GM21381 (cell line): ENCODE measurements around the gene MISP.

Experiments used
- ATAC-seq: cut with Tn5 transposase; IDR thresholded peaks from one replicate; pipeline ENCODE4 v1.9.1; 2021; ENCODE audit warnings: mild to moderate bottlenecking, moderate library complexity; ENCODE audit not compliant: unreplicated experiment

Gene MISP

DNA sequence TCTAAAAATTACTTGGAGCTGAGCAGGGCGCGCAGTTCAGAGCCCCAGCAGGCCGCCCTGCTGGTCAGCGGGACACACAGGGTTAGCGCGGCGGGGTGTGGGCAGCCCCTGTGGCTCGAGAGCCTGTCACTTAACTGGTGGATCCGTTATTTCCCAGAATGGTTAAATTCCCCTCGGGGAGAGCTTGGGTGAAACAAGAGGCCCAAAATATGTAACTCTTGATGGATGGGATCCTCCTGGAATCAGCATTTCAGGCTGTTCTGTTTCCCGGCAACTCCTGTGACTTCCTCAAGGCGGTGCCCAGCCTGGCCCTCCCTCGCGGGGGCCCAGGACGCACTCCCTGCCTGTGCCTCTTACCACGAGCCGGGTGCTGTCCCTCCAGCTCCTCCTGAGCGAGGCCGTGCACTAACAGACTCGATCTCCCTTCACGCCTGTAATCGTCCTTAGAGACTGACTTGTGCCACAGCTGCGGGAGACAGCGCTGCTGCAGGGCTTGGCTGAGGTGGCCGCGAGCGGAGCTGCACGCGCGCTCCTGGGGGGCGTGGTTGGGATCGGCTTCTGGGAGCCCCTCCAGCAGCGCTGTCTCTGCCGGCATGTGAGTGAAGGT, 56.0 kb downstream of the MISP start:
- no peak for ATAC-seq

DNA sequence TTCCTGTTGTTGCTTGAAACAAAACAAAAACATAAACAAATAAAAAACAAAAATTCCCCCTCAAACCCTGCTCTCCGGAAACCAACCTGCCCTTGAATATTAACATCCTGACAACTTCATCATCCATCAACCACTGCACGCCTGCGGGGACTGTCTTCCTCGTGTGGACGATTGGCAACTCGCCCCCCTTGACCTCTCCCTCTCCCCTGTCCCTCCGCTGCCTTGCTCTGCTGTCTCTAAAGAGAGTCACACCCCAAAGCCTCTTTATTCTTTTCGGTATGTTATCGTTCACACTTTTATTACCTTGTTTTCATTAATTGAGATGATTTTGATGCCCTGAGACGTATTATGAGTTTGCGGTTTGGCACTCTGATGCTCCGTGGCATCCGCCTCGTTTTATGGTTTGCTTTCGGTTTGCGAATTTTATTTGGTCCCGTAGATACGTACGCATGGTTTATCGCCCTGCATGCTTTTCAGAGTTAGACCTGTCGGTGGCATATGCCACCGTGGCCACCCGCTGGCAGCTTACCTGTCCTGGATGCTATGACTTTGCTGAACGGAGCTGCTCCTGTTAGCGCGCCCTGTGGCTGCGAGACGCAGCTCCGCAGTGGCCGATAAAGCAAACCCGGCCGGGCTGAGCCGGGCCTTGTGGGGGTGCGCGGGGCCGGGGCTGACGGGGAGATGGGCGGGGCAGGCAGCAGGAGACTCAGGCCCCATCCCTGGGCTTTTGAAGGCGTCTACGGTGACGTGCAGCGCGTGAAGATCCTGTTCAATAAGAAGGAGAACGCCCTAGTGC, 56.9 kb downstream of the MISP start:
- no peak for ATAC-seq

DNA sequence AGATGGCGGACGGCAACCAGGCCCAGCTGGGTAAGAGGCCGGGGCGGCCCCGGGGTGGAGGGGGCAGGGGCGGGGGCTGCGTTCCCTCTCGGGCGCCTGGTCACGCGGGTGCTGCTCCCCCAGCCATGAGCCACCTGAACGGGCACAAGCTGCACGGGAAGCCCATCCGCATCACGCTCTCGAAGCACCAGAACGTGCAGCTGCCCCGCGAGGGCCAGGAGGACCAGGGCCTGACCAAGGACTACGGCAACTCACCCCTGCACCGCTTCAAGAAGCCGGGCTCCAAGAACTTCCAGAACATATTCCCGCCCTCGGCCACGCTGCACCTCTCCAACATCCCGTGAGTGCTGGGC, 57.5 kb downstream of the MISP start:
- ATAC-seq = no peak

DNA sequence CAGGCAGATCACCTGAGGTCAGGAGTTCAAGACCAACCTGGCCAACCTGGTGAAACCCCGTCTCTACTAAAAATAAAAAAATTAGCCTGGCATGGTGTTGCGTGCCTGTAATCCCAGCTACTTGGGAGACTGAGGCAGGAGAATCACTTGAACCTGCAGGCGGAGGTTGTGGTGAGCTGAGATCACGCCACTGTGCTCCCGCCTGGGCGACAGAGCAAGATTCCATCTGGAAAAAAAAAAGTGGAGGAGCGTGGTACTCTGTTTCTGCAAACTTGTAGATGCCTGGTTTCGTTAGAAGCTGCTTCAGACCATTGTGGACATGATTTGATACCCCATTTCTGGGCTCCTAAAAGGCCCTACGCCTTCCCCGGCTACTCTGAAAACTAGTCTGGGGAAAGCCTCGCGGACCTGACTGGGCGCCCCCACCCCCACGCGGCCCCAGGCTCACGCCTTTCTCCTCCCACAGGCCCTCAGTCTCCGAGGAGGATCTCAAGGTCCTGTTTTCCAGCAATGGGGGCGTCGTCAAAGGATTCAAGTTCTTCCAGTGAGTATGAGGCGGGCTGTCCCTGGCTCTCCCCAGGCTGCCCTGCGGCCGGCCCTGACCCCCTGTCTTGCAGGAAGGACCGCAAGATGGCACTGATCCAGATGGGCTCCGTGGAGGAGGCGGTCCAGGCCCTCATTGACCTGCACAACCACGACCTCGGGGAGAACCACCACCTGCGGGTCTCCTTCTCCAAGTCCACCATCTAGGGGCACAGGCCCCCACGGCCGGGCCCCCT, 59.4 kb downstream of the MISP start:
- ATAC-seq = no peak

DNA sequence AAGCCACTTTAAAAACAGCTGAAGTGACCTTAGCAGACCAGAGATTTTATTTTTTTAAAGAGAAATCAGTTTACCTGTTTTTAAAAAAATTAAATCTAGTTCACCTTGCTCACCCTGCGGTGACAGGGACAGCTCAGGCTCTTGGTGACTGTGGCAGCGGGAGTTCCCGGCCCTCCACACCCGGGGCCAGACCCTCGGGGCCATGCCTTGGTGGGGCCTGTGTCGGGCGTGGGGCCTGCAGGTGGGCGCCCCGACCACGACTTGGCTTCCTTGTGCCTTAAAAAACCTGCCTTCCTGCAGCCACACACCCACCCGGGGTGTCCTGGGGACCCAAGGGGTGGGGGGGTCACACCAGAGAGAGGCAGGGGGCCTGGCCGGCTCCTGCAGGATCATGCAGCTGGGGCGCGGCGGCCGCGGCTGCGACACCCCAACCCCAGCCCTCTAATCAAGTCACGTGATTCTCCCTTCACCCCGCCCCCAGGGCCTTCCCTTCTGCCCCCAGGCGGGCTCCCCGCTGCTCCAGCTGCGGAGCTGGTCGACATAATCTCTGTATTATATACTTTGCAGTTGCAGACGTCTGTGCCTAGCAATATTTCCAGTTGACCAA, 60.1 kb downstream of the MISP start:
- no peak for ATAC-seq

DNA sequence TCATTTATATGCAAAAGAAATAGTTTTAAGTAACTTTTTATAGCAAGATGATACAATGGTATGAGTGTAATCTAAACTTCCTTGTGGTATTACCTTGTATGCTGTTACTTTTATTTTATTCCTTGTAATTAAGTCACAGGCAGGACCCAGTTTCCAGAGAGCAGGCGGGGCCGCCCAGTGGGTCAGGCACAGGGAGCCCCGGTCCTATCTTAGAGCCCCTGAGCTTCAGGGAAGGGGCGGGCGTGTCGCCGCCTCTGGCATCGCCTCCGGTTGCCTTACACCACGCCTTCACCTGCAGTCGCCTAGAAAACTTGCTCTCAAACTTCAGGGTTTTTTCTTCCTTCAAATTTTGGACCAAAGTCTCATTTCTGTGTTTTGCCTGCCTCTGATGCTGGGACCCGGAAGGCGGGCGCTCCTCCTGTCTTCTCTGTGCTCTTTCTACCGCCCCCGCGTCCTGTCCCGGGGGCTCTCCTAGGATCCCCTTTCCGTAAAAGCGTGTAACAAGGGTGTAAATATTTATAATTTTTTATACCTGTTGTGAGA, 60.7 kb downstream of the MISP start:
- no peak for ATAC-seq

DNA sequence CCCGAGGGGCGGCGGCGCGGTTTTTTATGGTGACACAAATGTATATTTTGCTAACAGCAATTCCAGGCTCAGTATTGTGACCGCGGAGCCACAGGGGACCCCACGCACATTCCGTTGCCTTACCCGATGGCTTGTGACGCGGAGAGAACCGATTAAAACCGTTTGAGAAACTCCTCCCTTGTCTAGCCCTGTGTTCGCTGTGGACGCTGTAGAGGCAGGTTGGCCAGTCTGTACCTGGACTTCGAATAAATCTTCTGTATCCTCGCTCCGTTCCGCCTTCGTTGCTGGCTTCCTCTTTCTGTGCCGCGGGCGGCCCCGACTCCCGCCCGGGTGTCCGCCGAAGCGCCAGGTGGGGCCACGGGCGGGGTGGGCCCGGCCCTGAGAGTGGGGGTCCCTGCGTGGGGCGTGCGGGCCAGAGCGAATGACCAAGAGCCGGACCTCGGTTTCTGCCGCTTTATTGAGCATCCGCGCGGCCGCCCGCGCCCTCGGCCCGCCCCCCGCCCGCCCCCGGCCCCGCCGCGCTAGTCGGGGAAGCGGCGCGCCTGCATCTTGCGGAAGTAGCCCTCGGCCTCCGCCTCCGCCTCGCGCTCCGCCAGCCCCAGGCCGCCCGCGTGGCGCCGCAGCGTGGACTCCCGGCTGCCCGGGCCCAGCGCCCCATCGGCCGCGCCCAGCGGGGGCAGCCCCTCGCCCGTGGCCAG, 61.3 kb downstream of the MISP start:
- no peak for ATAC-seq

DNA sequence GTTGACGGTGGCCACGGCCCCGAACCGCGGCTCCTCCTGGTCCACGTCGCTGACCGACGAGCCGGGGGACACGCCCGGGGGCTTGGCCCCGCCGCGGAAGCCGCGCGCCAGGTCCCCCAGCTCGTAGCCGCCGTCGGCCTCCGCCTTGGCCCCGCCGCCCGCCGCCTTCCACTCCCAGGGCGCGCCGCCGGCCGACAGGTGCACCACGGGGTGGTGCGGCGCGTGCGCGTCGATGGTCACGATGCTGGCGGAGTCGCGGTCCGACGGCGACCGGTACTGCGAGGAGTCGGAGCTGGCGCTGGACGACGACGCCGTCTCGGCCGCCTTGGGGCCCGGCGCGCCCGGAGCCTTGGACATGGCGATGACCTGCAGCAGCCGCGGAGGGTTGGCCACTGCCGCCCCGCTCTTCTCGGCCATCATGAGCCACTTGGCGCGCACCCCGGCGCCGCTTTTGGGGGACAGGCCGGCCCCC, 61.9 kb downstream of the MISP start:
- ATAC-seq = no peak

DNA sequence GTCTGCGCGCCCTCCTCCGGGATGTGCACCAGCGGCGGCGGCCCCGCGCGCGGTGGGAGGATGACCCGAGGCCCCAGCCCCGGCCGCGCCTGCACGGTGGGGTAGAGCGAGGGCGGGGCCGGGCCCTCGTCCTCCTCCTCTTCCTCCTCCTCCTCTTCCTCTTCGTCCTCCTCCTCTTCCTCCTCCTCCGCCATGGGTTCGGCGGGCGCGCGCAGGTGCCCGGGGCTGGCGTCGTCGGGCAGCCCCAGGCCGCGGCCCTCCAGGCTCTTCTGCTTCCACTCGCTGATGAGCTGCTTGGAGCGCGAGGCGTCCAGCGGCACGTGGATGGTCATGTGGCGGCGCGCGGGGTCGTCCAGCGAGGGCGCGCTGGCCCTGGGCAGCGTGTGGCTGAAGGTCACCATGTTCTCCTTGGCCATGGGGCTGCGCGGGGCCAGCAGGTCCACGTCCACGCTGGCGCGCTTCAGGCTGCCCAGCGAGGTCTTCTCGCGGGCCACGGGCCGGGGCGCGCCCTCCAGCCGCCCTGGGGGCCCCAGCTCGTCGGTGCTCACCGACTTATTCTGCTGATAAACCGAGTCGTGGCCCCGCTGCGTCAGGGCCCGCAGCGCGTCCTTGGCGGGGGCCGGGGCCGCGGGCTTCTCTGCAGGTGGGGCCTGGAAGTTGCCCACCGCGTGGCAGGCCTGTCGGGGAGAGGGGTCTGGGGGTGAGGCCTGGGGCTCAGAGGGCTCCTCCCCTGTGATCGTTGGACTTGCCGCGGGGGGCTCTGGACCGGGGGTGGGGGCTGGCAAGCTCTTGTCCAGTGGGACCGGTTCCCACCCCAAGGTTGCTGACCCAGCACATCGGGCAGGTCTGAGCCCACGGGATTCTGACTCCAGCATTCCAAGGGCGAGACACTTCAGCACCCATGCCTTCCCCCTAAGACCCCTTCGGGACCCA, 62.6 kb downstream of the MISP start:
- ATAC-seq = no peak
